Activated B cell treated with CpG ODN at 0.5 μM for 24 hours (primary cell): ENCODE results near the gene IRAK1. TPM values are rescaled to one million over a fixed set of nuclear protein-coding genes. Genes with fewer than 3 reads are reported as not detected.

Experiments used
- ATAC-seq: fragments of 200-7000 bp; cut with Tn5 transposase; one replicate; pipeline ENCODE4 v1.10.0; 2021; ENCODE audit warnings: low read depth, mild to moderate bottlenecking, moderate library complexity
- CTCF ChIA-PET: fragments of 350-600 bp; sonication (Branson Sonifier 250); formaldehyde crosslinking; loops from one replicate; lab custom pipeline; 2021; ENCODE audit warnings: antibody characterized with exemption; lab: Charles Lee
- POLR2A ChIA-PET: fragments of 350-600 bp; sonication (Branson Sonifier 250); formaldehyde crosslinking; loops from one replicate; lab custom pipeline; 2021; ENCODE audit warnings: antibody characterized with exemption; lab: Charles Lee
- DNase-seq: peaks from one replicate; pipeline ENCODE4 v3.0.0; 2022
- H3K27ac Mint-ChIP-seq: one replicate; pipeline ENCODE4 v1.8.0; 2020; ENCODE audit warnings: mixed read lengths
- H3K27me3 Mint-ChIP-seq: one replicate; pipeline ENCODE4 v1.8.0; 2021; ENCODE audit warnings: mixed read lengths
- H3K36me3 Mint-ChIP-seq: one replicate; pipeline ENCODE4 v1.8.0; 2021; ENCODE audit warnings: low read depth, mixed read lengths
- H3K4me1 Mint-ChIP-seq: one replicate; pipeline ENCODE4 v1.8.0; 2021; ENCODE audit warnings: mixed read lengths
- H3K4me3 Mint-ChIP-seq: one replicate; pipeline ENCODE4 v1.8.0; 2020; ENCODE audit warnings: mild to moderate bottlenecking, mixed read lengths
- H3K9me3 Mint-ChIP-seq: one replicate; pipeline ENCODE4 v1.8.0; 2020; ENCODE audit warnings: mixed read lengths
- intact Hi-C: fragments of 100-400 bp; cut with micrococcal nuclease; formaldehyde crosslinking; loops from one replicate; pipeline ENCODE4 v1.15.1; 2024
- total RNA-seq: library from RNA; stranded (reverse); gene quantifications from 2 replicates; pipeline ENCODE4 v1.2.3, GENCODE V29; 2022
- TF ChIP-seq, protein P1 (sequence below): fragments of 200-600 bp; IDR thresholded peaks from one replicate; pipeline ENCODE4 v1.8.0; 2022; ENCODE audit warnings: antibody characterized with exemption, mild to moderate bottlenecking

Gene IRAK1
- total RNA-seq, 1 donor from 2014 or later = 146 TPM

GRCh38 chrX:154008521-154008920 is 11.2 kb downstream of the IRAK1 start:
- Mint-ChIP-seq H3K36me3 (peaks cover 29% of the 10 kb centered on the region), H3K9me3 (no peaks in the 10 kb centered on the region), H3K27me3 (no peaks in the 10 kb centered on the region), H3K27ac (peak overlapping the region; percentile 96), H3K4me1 (peaks cover 59% of the 10 kb centered on the region), H3K4me3 (peak overlapping the region; percentile 73)
- intact Hi-C loops = loop anchor here (1.0 to 2.0 kb wide), 2 partner anchors 11 to 38 kb away; partner anchors contain the start of genes HCFC1 and IRAK1
- ChIA-PET CTCF (interaction anchor here (1.3 kb wide), 1 partner anchor 41 kb away, joined by 3 read pairs; no protein-coding TSS in a partner anchor), POLR2A (interaction anchor here (0.7 to 2.0 kb wide), 12 partner anchors 10 to 539 kb away, joined by 3 to 21 read pairs (median 8); partner anchors contain the start of genes ARHGAP4, HCFC1, IKBKG and IRAK1)
- no peak for ATAC-seq
- TF ChIP-seq, protein P1, sequence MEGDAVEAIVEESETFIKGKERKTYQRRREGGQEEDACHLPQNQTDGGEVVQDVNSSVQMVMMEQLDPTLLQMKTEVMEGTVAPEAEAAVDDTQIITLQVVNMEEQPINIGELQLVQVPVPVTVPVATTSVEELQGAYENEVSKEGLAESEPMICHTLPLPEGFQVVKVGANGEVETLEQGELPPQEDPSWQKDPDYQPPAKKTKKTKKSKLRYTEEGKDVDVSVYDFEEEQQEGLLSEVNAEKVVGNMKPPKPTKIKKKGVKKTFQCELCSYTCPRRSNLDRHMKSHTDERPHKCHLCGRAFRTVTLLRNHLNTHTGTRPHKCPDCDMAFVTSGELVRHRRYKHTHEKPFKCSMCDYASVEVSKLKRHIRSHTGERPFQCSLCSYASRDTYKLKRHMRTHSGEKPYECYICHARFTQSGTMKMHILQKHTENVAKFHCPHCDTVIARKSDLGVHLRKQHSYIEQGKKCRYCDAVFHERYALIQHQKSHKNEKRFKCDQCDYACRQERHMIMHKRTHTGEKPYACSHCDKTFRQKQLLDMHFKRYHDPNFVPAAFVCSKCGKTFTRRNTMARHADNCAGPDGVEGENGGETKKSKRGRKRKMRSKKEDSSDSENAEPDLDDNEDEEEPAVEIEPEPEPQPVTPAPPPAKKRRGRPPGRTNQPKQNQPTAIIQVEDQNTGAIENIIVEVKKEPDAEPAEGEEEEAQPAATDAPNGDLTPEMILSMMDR = no peak
- DNase-seq = no peak

DNA sequence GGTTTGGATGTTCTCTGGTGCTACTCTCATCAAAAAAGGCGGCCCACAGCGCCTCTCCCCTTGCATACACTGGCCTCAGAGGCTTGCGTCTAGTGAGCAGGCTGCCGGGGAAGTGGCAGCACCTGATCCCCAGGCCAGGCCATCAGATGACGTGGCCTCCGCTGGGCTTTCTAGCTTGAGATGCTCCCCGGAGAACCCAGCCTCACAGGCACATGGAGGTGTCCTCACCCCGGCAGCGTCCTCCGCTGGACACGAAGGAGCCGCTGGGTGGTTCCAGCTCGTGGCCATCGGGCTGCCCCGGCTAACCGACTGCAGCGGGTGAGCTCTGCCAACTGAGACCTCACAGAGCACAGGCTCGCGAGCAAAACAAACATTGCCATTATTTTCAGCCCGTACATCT is 12.8 kb downstream of the IRAK1 start:
- no peak for ATAC-seq
- peak overlapping the region; percentile 96 for H3K27ac Mint-ChIP-seq

DNA sequence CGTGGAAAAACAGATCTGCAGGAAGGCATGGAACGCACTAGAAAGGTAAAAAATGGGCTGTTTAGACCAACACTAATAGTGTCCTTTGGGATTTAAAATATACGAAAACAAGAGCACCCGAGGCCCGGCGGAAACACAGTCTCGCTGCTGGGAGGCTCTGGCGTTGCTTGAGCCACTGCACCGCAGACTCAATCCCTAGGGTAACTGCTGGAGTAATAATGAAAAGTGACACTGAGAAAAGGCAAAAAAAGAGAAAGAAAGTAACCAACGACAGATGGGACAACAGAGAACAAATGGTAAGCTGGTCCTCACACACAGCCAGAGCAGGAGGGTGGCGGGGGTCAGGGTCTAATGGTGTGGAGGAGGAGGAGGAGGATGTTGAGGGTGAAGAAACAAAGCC is 15.4 kb downstream of the IRAK1 start:
- H3K27ac Mint-ChIP-seq = peak overlapping the region; percentile 80
- POLR2A ChIA-PET = interaction anchor here (0.6 to 1.9 kb wide), 4 partner anchors 14 to 160 kb away, joined by 3 to 6 read pairs (median 4); partner anchors contain the start of gene HCFC1
- ATAC-seq = peak; percentile 41
- DNase-seq = no peak
- CTCF ChIA-PET = interaction anchor here (1.0 kb wide), 1 partner anchor 24 kb away, joined by 3 read pairs; no protein-coding TSS in a partner anchor
- peak overlapping the region; percentile 42 for H3K4me3 Mint-ChIP-seq
- H3K27me3 Mint-ChIP-seq = no peaks in the 10 kb centered on the region
- TF ChIP-seq, protein P1 = no peak
- intact Hi-C loops = loop anchor here (2.0 kb wide), 1 partner anchor 14 kb away; the partner anchor contains the start of gene IRAK1
- peaks cover 11% of the 10 kb centered on the region for H3K36me3 Mint-ChIP-seq
- H3K9me3 Mint-ChIP-seq = no peaks in the 10 kb centered on the region
- peaks cover 68% of the 10 kb centered on the region for H3K4me1 Mint-ChIP-seq

More for the DNA sequence above, 12.8 kb downstream of the IRAK1 start:
- H3K27me3 Mint-ChIP-seq = no peaks in the 10 kb centered on the region
- DNase-seq = no peak
- POLR2A ChIA-PET = interaction anchor here (0.6 to 2.0 kb wide), 7 partner anchors 11 to 62 kb away, joined by 8 to 21 read pairs (median 14); partner anchors contain the start of genes HCFC1 and IRAK1
- H3K4me1 Mint-ChIP-seq = peaks cover 72% of the 10 kb centered on the region
- peak overlapping the region; percentile 73 for H3K4me3 Mint-ChIP-seq
- CTCF ChIA-PET = interaction anchor here (1.3 kb wide), 1 partner anchor 39 kb away, joined by 3 read pairs; no protein-coding TSS in a partner anchor
- intact Hi-C loops = no loop called here
- H3K9me3 Mint-ChIP-seq = no peaks in the 10 kb centered on the region
- H3K36me3 Mint-ChIP-seq = peaks cover 26% of the 10 kb centered on the region
- TF ChIP-seq, protein P1 = no peak

DNA sequence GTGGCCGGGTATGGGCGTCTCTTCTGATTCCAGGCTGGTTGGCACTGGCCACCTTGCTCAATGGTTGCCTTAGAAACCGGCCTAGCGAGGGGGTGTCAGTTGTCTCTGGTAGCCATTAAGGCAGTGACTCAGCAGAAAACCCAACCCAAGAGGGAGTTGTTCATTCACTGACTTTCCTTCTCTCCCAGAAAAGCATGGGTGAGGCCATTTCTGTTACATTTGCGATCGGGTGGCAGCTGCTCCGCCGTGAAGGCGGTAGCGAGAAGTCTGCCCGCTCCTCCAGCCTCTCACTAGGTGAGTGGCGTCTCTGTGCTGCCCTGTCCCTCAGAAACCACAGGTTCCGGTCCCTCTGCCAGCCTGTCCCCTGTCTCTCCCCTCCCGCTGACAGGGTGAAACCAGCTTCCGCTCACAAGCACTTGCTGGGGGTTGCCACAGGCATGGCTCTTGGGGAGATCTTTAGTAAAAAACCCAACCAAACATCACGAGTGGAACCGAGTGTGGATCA is 17.4 kb downstream of the IRAK1 start:
- Mint-ChIP-seq H3K36me3 (peaks cover 4% of the 10 kb centered on the region), H3K4me1 (peaks cover 49% of the 10 kb centered on the region), H3K9me3 (no peaks in the 10 kb centered on the region), H3K27ac (peak overlapping the region; percentile 85), H3K4me3 (peak overlapping the region; percentile 77), H3K27me3 (no peaks in the 10 kb centered on the region)
- ChIA-PET CTCF (interaction anchor here (1.1 kb wide), 1 partner anchor 12 kb away, joined by 3 read pairs; no protein-coding TSS in a partner anchor), POLR2A (interaction anchor here (0.6 to 2.6 kb wide), 12 partner anchors 10 to 75 kb away, joined by 3 to 12 read pairs (median 6); partner anchors contain the start of gene HCFC1)
- DNase-seq (peak; percentile 27), ATAC-seq (peak; percentile 73)
- TF ChIP-seq, protein P1 = no peak
- intact Hi-C loops = loop anchor here (2.0 kb wide), 1 partner anchor 17 kb away; no protein-coding TSS in a partner anchor

- no peak for ATAC-seq
- intact Hi-C loops = no loop called here
Measured at GRCh38 chrX:154000051-154000450, 19.7 kb downstream of the IRAK1 start.

More at GRCh38 chrX:154000051-154000450, 19.7 kb downstream of the IRAK1 start:
- Mint-ChIP-seq H3K4me3 (no peak overlapping the region), H3K4me1 (peaks cover 35% of the 10 kb centered on the region), H3K9me3 (no peaks in the 10 kb centered on the region), H3K27ac (no peak overlapping the region), H3K27me3 (no peaks in the 10 kb centered on the region), H3K36me3 (peaks cover 1% of the 10 kb centered on the region)
- DNase-seq = no peak
- TF ChIP-seq, protein P1 = no peak
- CTCF ChIA-PET = no interaction called here
- POLR2A ChIA-PET = interaction anchor here (0.6 to 0.7 kb wide), 2 partner anchors 19 kb away, joined by 5 read pairs; partner anchors contain the start of gene IRAK1
